H9 (cell line): Measurements from ENCODE around the gene FSHR. TPM values are rescaled to one million over a fixed set of nuclear protein-coding genes. Genes with fewer than 3 reads are reported as not detected.

Experiments
- DNase-seq: peaks from one replicate; pipeline ENCODE4 v3.0.0-alpha.2; 2017
- H2AFZ ChIP-seq: one replicate; pipeline ENCODE4 v1.6.1; 2013; ENCODE audit warnings: mild to moderate bottlenecking, low read length, control low read depth, moderate library complexity
- H2AK5ac ChIP-seq: 2 replicates; pipeline ENCODE4 v1.6.1; 2013; ENCODE audit warnings: low read length, control low read depth, mixed read lengths; ENCODE audit not compliant: insufficient read length
- H2BK120ac ChIP-seq: one replicate; pipeline ENCODE4 v1.6.1; 2013; ENCODE audit warnings: low read depth, mild to moderate bottlenecking, low read length, control low read depth, inconsistent platforms; ENCODE audit not compliant: poor library complexity, severe bottlenecking
- H2BK12ac ChIP-seq: 2 replicates; pipeline ENCODE4 v1.6.1; 2013; ENCODE audit warnings: low read length, control low read depth, mixed read lengths, low read depth; ENCODE audit not compliant: insufficient read length
- H2BK15ac ChIP-seq: 2 replicates; pipeline ENCODE4 v1.6.1; 2013; ENCODE audit warnings: low read depth, low read length, control low read depth
- H2BK20ac ChIP-seq: one replicate; pipeline ENCODE4 v1.6.1; 2013; ENCODE audit warnings: low read depth, mild to moderate bottlenecking, low read length, control low read depth, inconsistent platforms; ENCODE audit not compliant: poor library complexity, severe bottlenecking
- H2BK5ac ChIP-seq: 2 replicates; pipeline ENCODE4 v1.6.1; 2013; ENCODE audit warnings: low read length, control low read depth, mixed read lengths; ENCODE audit not compliant: insufficient read length
- H3K14ac ChIP-seq: 2 replicates; pipeline ENCODE4 v1.6.1; 2013; ENCODE audit warnings: low read length, control low read depth; ENCODE audit not compliant: insufficient read depth
- H3K18ac ChIP-seq: 2 replicates; pipeline ENCODE4 v1.6.1; 2013; ENCODE audit warnings: low read depth, mild to moderate bottlenecking, mixed read lengths, low read length, control low read depth; ENCODE audit not compliant: insufficient read length
- H3K23ac ChIP-seq: 2 replicates; pipeline ENCODE4 v1.6.1; 2013; ENCODE audit warnings: low read length, control low read depth, mixed read lengths, low read depth; ENCODE audit not compliant: insufficient read length
- H3K23me2 ChIP-seq: 2 replicates; pipeline ENCODE4 v1.6.1; 2013; ENCODE audit warnings: low read depth, mild to moderate bottlenecking, mixed read lengths, low read length, control low read depth; ENCODE audit not compliant: insufficient read length, poor library complexity, severe bottlenecking
- H3K27ac ChIP-seq: 2 replicates; pipeline ENCODE4 v1.5.1; 2013; ENCODE audit warnings: low read length, control low read depth, mixed read lengths, low read depth; ENCODE audit not compliant: insufficient read length
- H3K27me3 ChIP-seq: 2 replicates; pipeline ENCODE4 v1.6.1; 2013; ENCODE audit warnings: low read length, control low read depth, inconsistent platforms; ENCODE audit not compliant: insufficient read depth
- H3K4ac ChIP-seq: 2 replicates; pipeline ENCODE4 v1.6.1; 2013; ENCODE audit warnings: low read depth, mild to moderate bottlenecking, control low read depth, inconsistent platforms, low read length, moderate library complexity
- H3K4me1 ChIP-seq: 2 replicates; pipeline ENCODE4 v1.6.1; 2013; ENCODE audit warnings: low read length, control low read depth, inconsistent platforms; ENCODE audit not compliant: insufficient read depth
- H3K4me2 ChIP-seq: 2 replicates; pipeline ENCODE4 v1.6.1; 2013; ENCODE audit warnings: low read length, control low read depth, mixed read lengths; ENCODE audit not compliant: insufficient read length, insufficient read depth
- H3K56ac ChIP-seq: 2 replicates; pipeline ENCODE4 v1.6.1; 2013; ENCODE audit warnings: low read depth, mild to moderate bottlenecking, mixed read lengths, low read length, control low read depth; ENCODE audit not compliant: insufficient read length
- H3K79me1 ChIP-seq: 2 replicates; pipeline ENCODE4 v1.6.1; 2013; ENCODE audit warnings: low read depth, mild to moderate bottlenecking, moderate library complexity, low read length, control low read depth, inconsistent platforms; ENCODE audit not compliant: insufficient read depth, poor library complexity, severe bottlenecking
- H3K79me2 ChIP-seq: 2 replicates; pipeline ENCODE4 v1.6.1; 2013; ENCODE audit warnings: low read length, control low read depth, inconsistent platforms; ENCODE audit not compliant: insufficient read depth
- H3K9ac ChIP-seq: 2 replicates; pipeline ENCODE4 v1.6.1; 2013; ENCODE audit warnings: low read length, control low read depth, mixed read lengths; ENCODE audit not compliant: insufficient read length; ENCODE audit errors: extremely low read depth
- H3K9me3 ChIP-seq: one replicate; pipeline ENCODE4 v1.6.1; 2013; ENCODE audit warnings: low read depth, low read length, inconsistent platforms; ENCODE audit not compliant: control insufficient read depth
- H3T11ph ChIP-seq: one replicate; pipeline ENCODE4 v1.6.1; 2013; ENCODE audit warnings: mild to moderate bottlenecking, low read length, control low read depth, inconsistent platforms
- H4K20me1 ChIP-seq: one replicate; pipeline ENCODE4 v1.6.1; 2013; ENCODE audit not compliant: control insufficient read depth, insufficient read length, insufficient read depth
- H4K5ac ChIP-seq: 2 replicates; pipeline ENCODE4 v1.6.1; 2013; ENCODE audit warnings: low read depth, mild to moderate bottlenecking, mixed read lengths, low read length, control low read depth; ENCODE audit not compliant: insufficient read length
- H4K8ac ChIP-seq: replicated peaks from 2 replicates; pipeline ENCODE4 v1.6.1; 2013; ENCODE audit warnings: low read length, control low read depth, mixed read lengths, low read depth; ENCODE audit not compliant: insufficient read length
- H4K91ac ChIP-seq: 2 replicates; pipeline ENCODE4 v1.6.1; 2013; ENCODE audit warnings: low read depth, mild to moderate bottlenecking, moderate library complexity, mixed read lengths, low read length, control low read depth; ENCODE audit not compliant: insufficient read length
- H3K27ac Mint-ChIP-seq, 3 experiments: 2 replicates in 2 of 3; 3 replicates in 1 of 3; pipeline ENCODE4 v1.8.0; 2020 to 2021; ENCODE audit warnings: mixed read lengths in 3 of 3, mild to moderate bottlenecking in 1 of 3, moderate library complexity in 1 of 3
- H3K27me3 Mint-ChIP-seq: 2 replicates; pipeline ENCODE4 v1.8.0; 2021; ENCODE audit warnings: low read depth, mild to moderate bottlenecking, moderate library complexity, mixed read lengths
- H3K36me3 Mint-ChIP-seq, 3 experiments: 2 replicates in 2 of 3; 3 replicates in 1 of 3; pipeline ENCODE4 v1.8.0; 2020 to 2021; ENCODE audit warnings: low read depth in 3 of 3, mixed read lengths in 3 of 3; ENCODE audit not compliant: insufficient read depth in 1 of 3
- H3K4me1 Mint-ChIP-seq, 2 experiments: 2 replicates each; pipeline ENCODE4 v1.8.0; 2020; ENCODE audit warnings: mixed read lengths in 2 of 2
- H3K4me3 Mint-ChIP-seq, 2 experiments: 2 replicates in 1 of 2; 3 replicates in 1 of 2; pipeline ENCODE4 v1.8.0; 2020 to 2021; ENCODE audit warnings: mild to moderate bottlenecking in 2 of 2, mixed read lengths in 2 of 2, moderate library complexity in 1 of 2
- H3K9me3 Mint-ChIP-seq, 2 experiments: 2 replicates in 1 of 2; 3 replicates in 1 of 2; pipeline ENCODE4 v1.8.0; 2020; ENCODE audit warnings: mild to moderate bottlenecking in 2 of 2, mixed read lengths in 2 of 2, moderate library complexity in 1 of 2
- CTCF ChIP-seq: fragments of 200-600 bp; sonication (generic); conservative IDR thresholded peaks from 3 replicates; pipeline ENCODE4 v1.8.0; 2021; ENCODE audit warnings: antibody characterized with exemption, mild to moderate bottlenecking
- WGBS: extraction: QIAGEN DNeasy Blood & Tissue Kit; methylation state at CpG from one replicate; pipeline ENCODE4 v1.1.7; 2013; ENCODE audit warnings: missing lambda C conversion rate, low lambda C conversion rate, mixed read lengths; ENCODE audit not compliant: insufficient read length; ENCODE audit errors: extremely low coverage; 5-methylcytosine and 5-hydroxymethylcytosine counted together
- total RNA-seq: library from RNA; stranded (reverse); gene quantifications from 2 replicates; pipeline ENCODE4 v1.2.1, GENCODE V29; 2021

Gene FSHR
- total RNA-seq, 1 experiment from 2014 or later = not detected

DNA sequence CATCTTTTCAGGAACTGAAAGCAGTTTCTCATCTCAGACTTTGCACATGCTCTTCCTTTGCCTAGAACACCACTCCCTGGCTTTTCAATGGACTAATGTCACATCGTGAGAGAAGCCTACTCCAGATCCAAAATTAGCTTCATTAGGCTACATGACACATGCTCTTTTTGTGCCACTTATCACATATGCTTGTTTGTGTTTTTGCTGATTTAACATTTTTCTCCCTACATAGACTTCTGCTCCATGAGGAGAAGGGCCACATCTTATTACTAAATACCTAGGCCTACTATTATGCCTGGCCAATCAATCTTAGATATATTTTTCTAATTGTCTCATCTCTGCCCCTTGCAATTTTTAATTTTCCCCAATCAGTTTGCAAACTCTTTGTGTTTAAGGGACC is 212.4 kb downstream of the FSHR start:
- H3K4me3 Mint-ChIP-seq = no peak overlapping the region; a peak in 1 of 5 replicates
- Histone ChIP-seq H3K27ac (no peak overlapping the region), H2AK5ac (no peak overlapping the region), H3K4me1 (no peaks in the 10 kb centered on the region), H3K9me3 (no peaks in the 10 kb centered on the region), H2BK120ac (no peak overlapping the region), H3K4ac (no peak overlapping the region), H3K27me3 (no peaks in the 10 kb centered on the region), H4K8ac (no peak overlapping the region), H3K9ac (no peak overlapping the region), H3K56ac (no peak overlapping the region), H2BK12ac (no peak overlapping the region), H2BK15ac (no peak overlapping the region), H3K79me1 (no peaks in the 10 kb centered on the region), H3K79me2 (no peaks in the 10 kb centered on the region), H3K4me2 (no peak overlapping the region), H4K20me1 (no peaks in the 10 kb centered on the region), H4K5ac (no peak overlapping the region), H3K18ac (no peak overlapping the region), H3K14ac (no peak overlapping the region), H4K91ac (no peak overlapping the region), H2BK5ac (no peak overlapping the region), H3K23ac (no peak overlapping the region), H3K23me2 (no peaks in the 10 kb centered on the region), H2BK20ac (no peak overlapping the region), H2AFZ (no peak overlapping the region), H3T11ph (no peak overlapping the region)
- H3K36me3 Mint-ChIP-seq = no peaks in the 10 kb centered on the region
- no peaks in the 10 kb centered on the region for H3K27me3 Mint-ChIP-seq
- no peak for DNase-seq
- TF ChIP-seq CTCF = no peak
- no peaks in the 10 kb centered on the region for H3K9me3 Mint-ChIP-seq
- H3K4me1 Mint-ChIP-seq = peaks cover 9 to 13% of the 10 kb centered on the region in 2 experiments
- no CpG with 5 or more reads among the region's 1 CpG for WGBS
- no peak overlapping the region for H3K27ac Mint-ChIP-seq
